ENCODE data around the gene LGALS4. TPM values are rescaled to one million over a fixed set of nuclear protein-coding genes. Genes with fewer than 3 reads are reported as not detected.
"Not testable (repeated sequence)": the region's sequence is repeated elsewhere in the genome, so short reads cannot be mapped to it uniquely, and the experiment has no call there.

The LGALS4 gene, protein sequence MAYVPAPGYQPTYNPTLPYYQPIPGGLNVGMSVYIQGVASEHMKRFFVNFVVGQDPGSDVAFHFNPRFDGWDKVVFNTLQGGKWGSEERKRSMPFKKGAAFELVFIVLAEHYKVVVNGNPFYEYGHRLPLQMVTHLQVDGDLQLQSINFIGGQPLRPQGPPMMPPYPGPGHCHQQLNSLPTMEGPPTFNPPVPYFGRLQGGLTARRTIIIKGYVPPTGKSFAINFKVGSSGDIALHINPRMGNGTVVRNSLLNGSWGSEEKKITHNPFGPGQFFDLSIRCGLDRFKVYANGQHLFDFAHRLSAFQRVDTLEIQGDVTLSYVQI
- polyA plus RNA-seq (2013): 0.65 TPM

DNA sequence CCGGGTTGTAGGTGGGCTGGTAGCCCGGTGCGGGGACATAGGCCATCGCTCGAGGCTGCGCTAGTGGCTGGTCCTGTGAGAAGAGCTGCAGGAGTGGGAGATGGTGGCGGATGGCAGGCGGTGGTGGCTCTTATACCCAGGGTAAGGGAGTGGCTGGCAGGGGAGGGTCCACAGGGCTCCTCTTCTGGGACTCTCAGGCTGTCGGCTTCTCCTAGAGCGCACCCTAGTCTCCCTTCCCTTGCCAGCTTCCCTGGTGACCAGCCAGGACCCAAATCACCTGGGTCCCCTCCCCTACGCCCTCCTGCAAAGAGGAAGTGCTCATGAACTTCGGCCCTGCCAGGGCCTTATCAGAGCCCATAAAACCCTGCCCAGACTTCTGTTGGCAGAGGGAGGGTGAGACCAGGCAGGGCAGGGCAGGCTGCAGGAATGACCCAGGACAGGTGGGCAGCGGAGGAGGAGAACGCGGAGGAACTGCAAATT lies at the start of gene LGALS4:
Gene LGALS4 (minus strand): TSS at position 105 of the 480 bp plus-strand sequence. CDS start 59 bp downstream, at position 46.
- H3K4me3 ChIP-seq (ENCODE audit: control insufficient read depth in 1 of 7, extremely low read depth in 1 of 7, insufficient read depth in 4 of 7, low read depth in 2 of 7, low read length in 6 of 7): no peak within 1 kb of the TSS
- H3K36me3 ChIP-seq (ENCODE audit: control insufficient read depth in 4 of 4, insufficient read depth in 4 of 4, low read length in 3 of 4): peaks cover 0 to 31% (median 23%) of the 10 kb centered on the region in 4 experiments
- no peaks in the 10 kb centered on the region for H3K27me3 ChIP-seq (replicated peaks in 2 of 5; ENCODE audit: control insufficient read depth in 4 of 5, insufficient read depth in 5 of 5, low read length in 4 of 5)
- CTCF ChIA-PET: interaction anchor here (1.0 kb wide), 1 partner anchor 35 kb away, joined by 3 read pairs; no protein-coding TSS in a partner anchor
- POLR2A ChIA-PET: no interaction called here
- H3K9me3 ChIP-seq (ENCODE audit: control extremely low read depth in 1 of 5, control insufficient read depth in 4 of 5, insufficient read depth in 2 of 5, low read depth in 1 of 5, low read length in 4 of 5): no peaks in the 10 kb centered on the region
- H3K4me1 ChIP-seq (ENCODE audit: control extremely low read depth in 1 of 4, control insufficient read depth in 4 of 4, insufficient read depth in 4 of 4, low read length in 3 of 4): no peaks in the 10 kb centered on the region
- H3K27ac ChIP-seq (ENCODE audit: insufficient read depth in 1 of 2, low read depth in 1 of 2, low read length in 2 of 2, poor library complexity in 1 of 2, severe bottlenecking in 2 of 2): no peak within 1 kb of the TSS
- 85% methylated on average over 8 of the region's 15 CpGs for WGBS (ENCODE audit: insufficient coverage)
- peak in 1 of 3 donors; percentile 18 for DNase-seq

DNA sequence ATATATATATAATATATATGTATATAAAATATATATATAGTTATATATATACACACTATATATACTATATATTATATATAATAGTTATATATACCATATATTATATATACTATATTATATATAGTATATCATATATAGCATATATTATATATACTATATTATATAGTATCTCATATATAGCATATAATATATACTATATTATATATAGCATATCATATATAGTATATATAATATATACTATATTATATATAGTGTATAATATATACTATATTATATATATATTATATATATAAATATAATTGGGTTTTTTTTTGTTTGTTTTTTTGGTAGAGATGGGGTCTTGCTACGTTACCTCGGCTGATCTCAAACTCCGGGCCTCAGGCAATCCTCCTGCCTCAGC lies 48.6 kb upstream of the LGALS4 start:
- Histone ChIP-seq H3K4me3 (ENCODE audit: control insufficient read depth in 1 of 7, extremely low read depth in 1 of 7, insufficient read depth in 4 of 7, low read depth in 2 of 7, low read length in 6 of 7) (no peak overlapping the region), H3K4me1 (ENCODE audit: control extremely low read depth in 1 of 4, control insufficient read depth in 4 of 4, insufficient read depth in 4 of 4, low read length in 3 of 4) (peaks cover 0 to 49% (median 41%) of the 10 kb centered on the region in 4 experiments), H3K36me3 (ENCODE audit: control insufficient read depth in 4 of 4, insufficient read depth in 4 of 4, low read length in 3 of 4) (no peaks in the 10 kb centered on the region), H3K27me3 (replicated peaks in 2 of 5; ENCODE audit: control insufficient read depth in 4 of 5, insufficient read depth in 5 of 5, low read length in 4 of 5) (no peaks in the 10 kb centered on the region), H3K9me3 (ENCODE audit: control extremely low read depth in 1 of 5, control insufficient read depth in 4 of 5, insufficient read depth in 2 of 5, low read depth in 1 of 5, low read length in 4 of 5) (no peaks in the 10 kb centered on the region), H3K27ac (ENCODE audit: insufficient read depth in 1 of 2, low read depth in 1 of 2, low read length in 2 of 2, poor library complexity in 1 of 2, severe bottlenecking in 2 of 2) (no peak overlapping the region)
- DNase-seq: no peak
- 100% methylated on average over 2 of the region's 3 CpGs for WGBS (ENCODE audit: insufficient coverage)
- ChIA-PET CTCF (interaction anchor here (1.0 to 3.0 kb wide), 5 partner anchors 8 to 69 kb away, joined by 3 to 11 read pairs (median 4); partner anchors contain the start of genes MRPS12 and SARS2), POLR2A (no interaction called here)

DNA sequence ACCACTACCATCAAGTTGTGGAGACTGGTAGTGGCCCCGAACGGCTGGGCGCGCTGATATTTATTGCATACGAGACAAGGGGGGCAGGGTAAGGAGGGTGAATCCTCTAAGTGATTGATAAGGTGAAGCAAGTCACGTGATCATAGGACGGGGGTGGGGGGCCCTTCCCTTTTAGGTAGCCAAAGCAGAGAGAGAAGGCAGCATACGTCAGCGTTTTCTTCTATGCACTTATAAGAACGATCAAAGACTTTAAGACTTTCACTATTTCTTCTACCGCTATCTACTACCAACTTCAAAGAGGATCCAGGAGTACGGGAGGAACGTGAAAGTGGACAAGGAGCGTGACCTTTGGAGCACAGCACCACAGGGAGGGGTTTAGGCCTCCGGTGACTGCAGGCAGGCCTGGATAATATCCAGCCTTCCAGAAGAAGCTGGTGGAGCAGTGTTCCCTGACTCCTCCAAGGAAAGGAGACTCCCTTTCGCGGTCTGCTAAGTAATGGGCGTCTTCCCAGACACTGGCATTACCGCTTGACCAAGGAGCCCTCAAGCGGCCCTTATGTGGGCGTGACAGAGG lies 47.0 kb upstream of the LGALS4 start:
- H3K4me3 ChIP-seq (ENCODE audit: control insufficient read depth in 1 of 7, extremely low read depth in 1 of 7, insufficient read depth in 4 of 7, low read depth in 2 of 7, low read length in 6 of 7); H3K27ac ChIP-seq (ENCODE audit: insufficient read depth in 1 of 2, low read depth in 1 of 2, low read length in 2 of 2, poor library complexity in 1 of 2, severe bottlenecking in 2 of 2); H3K36me3 ChIP-seq (ENCODE audit: control insufficient read depth in 4 of 4, insufficient read depth in 4 of 4, low read length in 3 of 4); DNase-seq; H3K27me3 ChIP-seq (replicated peaks in 2 of 5; ENCODE audit: control insufficient read depth in 4 of 5, insufficient read depth in 5 of 5, low read length in 4 of 5); H3K9me3 ChIP-seq (ENCODE audit: control extremely low read depth in 1 of 5, control insufficient read depth in 4 of 5, insufficient read depth in 2 of 5, low read depth in 1 of 5, low read length in 4 of 5); POLR2A ChIA-PET: not testable (repeated sequence)
- WGBS (ENCODE audit: insufficient coverage): 97% methylated on average over 15 of the region's 21 CpGs
- H3K4me1 ChIP-seq (ENCODE audit: control extremely low read depth in 1 of 4, control insufficient read depth in 4 of 4, insufficient read depth in 4 of 4, low read length in 3 of 4): peaks cover 0 to 37% (median 29%) of the 10 kb centered on the region in 4 experiments
- CTCF ChIA-PET: interaction anchor here (1.5 to 3.0 kb wide), 2 partner anchors 10 to 28 kb away, joined by 7 to 11 read pairs; no protein-coding TSS in a partner anchor

DNA sequence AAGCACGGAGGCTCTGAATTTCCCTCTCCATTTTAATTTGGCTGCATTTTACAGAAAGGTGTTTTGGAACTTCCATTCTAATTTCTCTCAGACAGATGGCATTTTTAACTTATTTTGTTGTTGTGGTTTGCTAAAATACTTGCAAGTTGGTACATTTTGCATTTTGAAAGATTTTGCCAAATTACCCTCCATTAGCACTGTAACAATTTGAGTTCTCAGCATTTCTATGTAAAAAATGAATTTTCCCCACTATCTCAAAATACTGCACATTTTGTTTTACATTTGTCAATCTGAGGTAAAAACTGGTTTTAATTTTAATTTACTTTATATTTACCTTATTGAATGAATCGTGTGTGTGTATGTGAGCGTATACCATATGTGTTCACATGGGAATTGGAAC lies 44.1 kb upstream of the LGALS4 start:
- no peaks in the 10 kb centered on the region for H3K27me3 ChIP-seq (replicated peaks in 2 of 5; ENCODE audit: control insufficient read depth in 4 of 5, insufficient read depth in 5 of 5, low read length in 4 of 5)
- ChIA-PET POLR2A (interaction anchor here (0.6 to 1.4 kb wide), 4 partner anchors 10 to 207 kb away, joined by 3 to 4 read pairs (median 3); no protein-coding TSS in a partner anchor), CTCF (interaction anchor here (0.6 to 2.2 kb wide), 5 partner anchors 10 to 215 kb away, joined by 3 to 8 read pairs (median 3); partner anchors contain the start of gene NFKBIB)
- DNase-seq: no peak
- H3K4me1 ChIP-seq (ENCODE audit: control extremely low read depth in 1 of 4, control insufficient read depth in 4 of 4, insufficient read depth in 4 of 4, low read length in 3 of 4): peaks cover 0 to 24% (median 19%) of the 10 kb centered on the region in 4 experiments
- H3K9me3 ChIP-seq (ENCODE audit: control extremely low read depth in 1 of 5, control insufficient read depth in 4 of 5, insufficient read depth in 2 of 5, low read depth in 1 of 5, low read length in 4 of 5): no peaks in the 10 kb centered on the region
- H3K36me3 ChIP-seq (ENCODE audit: control insufficient read depth in 4 of 4, insufficient read depth in 4 of 4, low read length in 3 of 4): no peaks in the 10 kb centered on the region
- 62% methylated on average over 2 of the region's 3 CpGs for WGBS (ENCODE audit: insufficient coverage)
- no peak overlapping the region for H3K4me3 ChIP-seq (ENCODE audit: control insufficient read depth in 1 of 7, extremely low read depth in 1 of 7, insufficient read depth in 4 of 7, low read depth in 2 of 7, low read length in 6 of 7)
- H3K27ac ChIP-seq (ENCODE audit: insufficient read depth in 1 of 2, low read depth in 1 of 2, low read length in 2 of 2, poor library complexity in 1 of 2, severe bottlenecking in 2 of 2): no peak overlapping the region

DNA sequence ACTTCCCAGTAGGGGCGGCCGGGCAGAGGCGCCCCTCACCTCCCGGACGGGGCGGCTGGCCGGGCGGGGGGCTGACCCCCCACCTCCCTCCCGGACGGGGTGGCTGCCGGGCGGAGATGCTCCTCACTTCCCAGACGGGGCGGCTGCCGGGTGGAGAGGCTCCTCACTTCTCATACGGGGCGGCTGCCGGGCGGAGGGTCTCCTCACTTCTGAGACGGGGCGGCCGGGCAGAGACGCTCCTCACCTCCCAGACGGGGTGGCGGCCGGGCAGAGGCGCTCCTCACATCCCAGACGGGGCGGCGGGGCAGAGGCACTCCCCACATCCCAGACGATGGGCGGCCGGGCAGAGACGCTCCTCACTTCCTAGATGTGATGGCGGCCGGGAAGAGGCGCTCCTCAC lies 43.0 kb upstream of the LGALS4 start:
- H3K4me3 ChIP-seq (ENCODE audit: control insufficient read depth in 1 of 7, extremely low read depth in 1 of 7, insufficient read depth in 4 of 7, low read depth in 2 of 7, low read length in 6 of 7); H3K9me3 ChIP-seq (ENCODE audit: control extremely low read depth in 1 of 5, control insufficient read depth in 4 of 5, insufficient read depth in 2 of 5, low read depth in 1 of 5, low read length in 4 of 5); H3K27me3 ChIP-seq (replicated peaks in 2 of 5; ENCODE audit: control insufficient read depth in 4 of 5, insufficient read depth in 5 of 5, low read length in 4 of 5); H3K27ac ChIP-seq (ENCODE audit: insufficient read depth in 1 of 2, low read depth in 1 of 2, low read length in 2 of 2, poor library complexity in 1 of 2, severe bottlenecking in 2 of 2); CTCF ChIA-PET; H3K36me3 ChIP-seq (ENCODE audit: control insufficient read depth in 4 of 4, insufficient read depth in 4 of 4, low read length in 3 of 4); DNase-seq; POLR2A ChIA-PET: not testable (repeated sequence)
- WGBS (ENCODE audit: insufficient coverage): 100% methylated on average over 10 of the region's 37 CpGs
- H3K4me1 ChIP-seq (ENCODE audit: control extremely low read depth in 1 of 4, control insufficient read depth in 4 of 4, insufficient read depth in 4 of 4, low read length in 3 of 4): peaks cover 0 to 30% (median 28%) of the 10 kb centered on the region in 4 experiments

DNA sequence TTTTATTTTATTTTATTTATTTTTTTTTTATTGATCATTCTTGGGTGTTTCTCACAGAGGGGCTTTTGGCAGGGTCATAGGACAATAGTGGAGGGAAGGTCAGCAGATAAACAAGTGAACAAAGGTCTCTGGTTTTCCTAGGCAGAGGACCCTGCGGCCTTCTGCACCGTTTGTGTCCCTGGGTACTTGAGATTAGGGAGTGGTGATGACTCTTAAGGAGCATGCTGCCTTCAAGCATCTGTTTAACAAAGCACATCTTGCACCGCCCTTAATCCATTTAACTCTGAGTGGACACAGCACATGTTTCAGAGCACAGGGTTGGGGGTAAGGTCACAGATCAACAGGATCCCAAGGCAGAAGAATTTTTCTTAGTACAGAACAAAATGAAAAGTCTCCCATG lies 42.2 kb upstream of the LGALS4 start:
- no CpG with 5 or more reads among the region's 3 CpGs for WGBS (ENCODE audit: insufficient coverage)
- POLR2A ChIA-PET; H3K9me3 ChIP-seq (ENCODE audit: control extremely low read depth in 1 of 5, control insufficient read depth in 4 of 5, insufficient read depth in 2 of 5, low read depth in 1 of 5, low read length in 4 of 5); H3K4me3 ChIP-seq (ENCODE audit: control insufficient read depth in 1 of 7, extremely low read depth in 1 of 7, insufficient read depth in 4 of 7, low read depth in 2 of 7, low read length in 6 of 7); H3K36me3 ChIP-seq (ENCODE audit: control insufficient read depth in 4 of 4, insufficient read depth in 4 of 4, low read length in 3 of 4); H3K27ac ChIP-seq (ENCODE audit: insufficient read depth in 1 of 2, low read depth in 1 of 2, low read length in 2 of 2, poor library complexity in 1 of 2, severe bottlenecking in 2 of 2); CTCF ChIA-PET; DNase-seq; H3K27me3 ChIP-seq (replicated peaks in 2 of 5; ENCODE audit: control insufficient read depth in 4 of 5, insufficient read depth in 5 of 5, low read length in 4 of 5): not testable (repeated sequence)
- H3K4me1 ChIP-seq (ENCODE audit: control extremely low read depth in 1 of 4, control insufficient read depth in 4 of 4, insufficient read depth in 4 of 4, low read length in 3 of 4): peaks cover 0 to 33% (median 30%) of the 10 kb centered on the region in 4 experiments

All from common myeloid progenitor, CD34-positive (primary cell).